ENCODE measurements around the gene IFT80. TPM values are rescaled to one million over a fixed set of nuclear protein-coding genes. Genes with fewer than 3 reads are reported as not detected.

Gene IFT80
- polyA plus RNA-seq, 1 donor (not counting 4 experiments of a cell fraction or from before 2014, with no cell fraction given), result 23.6 TPM

GRCh38 chr3:160413613-160414248 is 14.7 kb upstream of the IFT80 start:
- no peaks in the 10 kb centered on the region for H3K9me1 ChIP-seq (ENCODE audit: control insufficient read depth, extremely low read depth, insufficient read depth, low read length)
- H3K27ac ChIP-seq (ENCODE audit: control insufficient read depth, insufficient read depth, low read length), result no peak overlapping the region
- no peak overlapping the region for H3K4me2 ChIP-seq (ENCODE audit: control insufficient read depth, extremely low read depth, insufficient read depth, low read depth, low read length)
- no peak overlapping the region for H3K9ac ChIP-seq (ENCODE audit: control insufficient read depth, extremely low read depth, insufficient read depth, low read length)
- H3K79me2 ChIP-seq (ENCODE audit: control insufficient read depth, insufficient read depth, low read length), result peaks cover 26% of the 10 kb centered on the region
- no peak overlapping the region for H2AFZ ChIP-seq (ENCODE audit: control insufficient read depth, low read length)
- no peak overlapping the region for H3K4me3 ChIP-seq (ENCODE audit: control insufficient read depth in 2 of 3, extremely low read depth in 1 of 3, insufficient read depth in 2 of 3, low read depth in 1 of 3, low read length in 3 of 3)
- TF ChIP-seq EZH2 (IDR thresholded peaks at IDR 0.05; ENCODE audit: low read length) (no peak), CTCF (optimal IDR thresholded peaks at IDR 0.05 in 1 of 3, IDR thresholded peaks at IDR 0.05 in 1 of 3, conservative IDR thresholded peaks at IDR 0.05 in 1 of 3; ENCODE audit: extremely low read depth in 1 of 3, insufficient read depth in 2 of 3, low read length in 3 of 3) (peak; percentile 58 to 75 (median 72))
- dilution Hi-C loops (cut with MboI; ENCODE audit: extremely low pct_ligation_motif_present, low sequenced_read_pairs), result no loop called here
- H3K9me3 ChIP-seq (ENCODE audit: control insufficient read depth, low read depth, low read length), result no peaks in the 10 kb centered on the region
- DNase-seq (ENCODE audit: low read depth, low spot score) (peak; percentile 28), FAIRE-seq (peak; percentile 59)
- peaks cover 1 to 25% of the 10 kb centered on the region in 2 experiments for H3K36me3 ChIP-seq (ENCODE audit: control insufficient read depth in 2 of 2, extremely low read depth in 1 of 2, insufficient read depth in 2 of 2, low read length in 2 of 2)
- no peaks in the 10 kb centered on the region for H3K4me1 ChIP-seq (ENCODE audit: control insufficient read depth, extremely low read depth, insufficient read depth, low read length)
- no peaks in the 10 kb centered on the region for H4K20me1 ChIP-seq (ENCODE audit: control insufficient read depth, extremely low read depth, insufficient read depth, low read length)
- H3K27me3 ChIP-seq (ENCODE audit: control insufficient read depth, extremely low read depth, insufficient read depth, low read length), result no peaks in the 10 kb centered on the region

GRCh38 chr3:160412477-160412876 is 13.5 kb upstream of the IFT80 start:
- H3K79me2 ChIP-seq (ENCODE audit: control insufficient read depth, insufficient read depth, low read length), result peaks cover 36% of the 10 kb centered on the region
- no peaks in the 10 kb centered on the region for H3K4me1 ChIP-seq (ENCODE audit: control insufficient read depth, extremely low read depth, insufficient read depth, low read length)
- DNase-seq (ENCODE audit: low read depth, low spot score), result no peak
- no peaks in the 10 kb centered on the region for H3K9me3 ChIP-seq (ENCODE audit: control insufficient read depth, low read depth, low read length)
- H3K36me3 ChIP-seq (ENCODE audit: control insufficient read depth in 2 of 2, extremely low read depth in 1 of 2, insufficient read depth in 2 of 2, low read length in 2 of 2), result peaks cover 0 to 25% of the 10 kb centered on the region in 2 experiments
- no peak overlapping the region for H2AFZ ChIP-seq (ENCODE audit: control insufficient read depth, low read length)
- no peak for FAIRE-seq
- dilution Hi-C loops (cut with MboI; ENCODE audit: extremely low pct_ligation_motif_present, low sequenced_read_pairs), result no loop called here
- no peaks in the 10 kb centered on the region for H3K27me3 ChIP-seq (ENCODE audit: control insufficient read depth, extremely low read depth, insufficient read depth, low read length)
- H3K27ac ChIP-seq (ENCODE audit: control insufficient read depth, insufficient read depth, low read length), result no peak overlapping the region
- H3K9me1 ChIP-seq (ENCODE audit: control insufficient read depth, extremely low read depth, insufficient read depth, low read length), result no peaks in the 10 kb centered on the region
- H3K4me2 ChIP-seq (ENCODE audit: control insufficient read depth, extremely low read depth, insufficient read depth, low read depth, low read length), result no peak overlapping the region
- TF ChIP-seq EZH2 (IDR thresholded peaks at IDR 0.05; ENCODE audit: low read length), result no peak
- no peaks in the 10 kb centered on the region for H4K20me1 ChIP-seq (ENCODE audit: control insufficient read depth, extremely low read depth, insufficient read depth, low read length)
- no peak overlapping the region for H3K9ac ChIP-seq (ENCODE audit: control insufficient read depth, extremely low read depth, insufficient read depth, low read length)
- H3K4me3 ChIP-seq (ENCODE audit: control insufficient read depth in 2 of 3, extremely low read depth in 1 of 3, insufficient read depth in 2 of 3, low read depth in 1 of 3, low read length in 3 of 3), result no peak overlapping the region

Measured in keratinocyte (primary cell).